Nephron (organoid): Measurements from ENCODE around the gene TOP3A.
A peak's percentile ranks its signal among the peaks of the same experiment; 100 is the strongest.

Experiments
- H3K27ac Mint-ChIP-seq, 3 experiments: 2 replicates each; pipeline ENCODE4 v1.8.0; 2020; ENCODE audit warnings: mixed read lengths in 3 of 3, mild to moderate bottlenecking in 2 of 3, moderate library complexity in 1 of 3
- H3K27me3 Mint-ChIP-seq: 2 replicates; pipeline ENCODE4 v1.8.0; 2021; ENCODE audit warnings: low read depth, mild to moderate bottlenecking, moderate library complexity, mixed read lengths
- H3K36me3 Mint-ChIP-seq: 2 replicates; pipeline ENCODE4 v1.8.0; 2020; ENCODE audit warnings: low read depth, mixed read lengths
- H3K4me1 Mint-ChIP-seq: 2 replicates; pipeline ENCODE4 v1.8.0; 2020; ENCODE audit warnings: mixed read lengths
- H3K4me3 Mint-ChIP-seq, 3 experiments: 2 replicates each; pipeline ENCODE4 v1.8.0; 2020; ENCODE audit warnings: mild to moderate bottlenecking in 3 of 3, mixed read lengths in 3 of 3, moderate library complexity in 2 of 3
- H3K9me3 Mint-ChIP-seq: 2 replicates; pipeline ENCODE4 v1.8.0; 2020; ENCODE audit warnings: mixed read lengths
- CTCF ChIP-seq, 3 experiments: fragments of 200-600 bp; sonication (generic); IDR thresholded peaks; one replicate each; pipeline ENCODE4 v1.5.0; 2021; ENCODE audit warnings: antibody characterized with exemption in 3 of 3; ENCODE audit not compliant: unreplicated experiment in 3 of 3

Gene TOP3A

GRCh38 chr17:18227635-18228034 lies 87.2 kb downstream of the TOP3A start:
- no peaks in the 10 kb centered on the region for H3K36me3 Mint-ChIP-seq
- no peaks in the 10 kb centered on the region for H3K27me3 Mint-ChIP-seq
- H3K27ac Mint-ChIP-seq = peak overlapping the region in 2 of 3 experiments; percentile 27 to 92
- no peaks in the 10 kb centered on the region for H3K9me3 Mint-ChIP-seq
- TF ChIP-seq CTCF (IDR thresholded peaks at IDR 0.05; ENCODE audit: unreplicated experiment in 3 of 3) = no peak
- H3K4me3 Mint-ChIP-seq = peak overlapping the region; percentile 22 to 71 (median 43)
- H3K4me1 Mint-ChIP-seq = peaks cover 31% of the 10 kb centered on the region

GRCh38 chr17:18226284-18226945 lies 88.4 kb downstream of the TOP3A start:
- Mint-ChIP-seq H3K36me3 (no peaks in the 10 kb centered on the region), H3K4me1 (peaks cover 31% of the 10 kb centered on the region), H3K4me3 (peak overlapping the region; percentile 96 to 98 (median 97)), H3K9me3 (no peaks in the 10 kb centered on the region), H3K27me3 (no peaks in the 10 kb centered on the region), H3K27ac (peak overlapping the region; percentile 92 to 95 (median 94))
- TF ChIP-seq CTCF (IDR thresholded peaks at IDR 0.05; ENCODE audit: unreplicated experiment in 3 of 3) = no peak

DNA sequence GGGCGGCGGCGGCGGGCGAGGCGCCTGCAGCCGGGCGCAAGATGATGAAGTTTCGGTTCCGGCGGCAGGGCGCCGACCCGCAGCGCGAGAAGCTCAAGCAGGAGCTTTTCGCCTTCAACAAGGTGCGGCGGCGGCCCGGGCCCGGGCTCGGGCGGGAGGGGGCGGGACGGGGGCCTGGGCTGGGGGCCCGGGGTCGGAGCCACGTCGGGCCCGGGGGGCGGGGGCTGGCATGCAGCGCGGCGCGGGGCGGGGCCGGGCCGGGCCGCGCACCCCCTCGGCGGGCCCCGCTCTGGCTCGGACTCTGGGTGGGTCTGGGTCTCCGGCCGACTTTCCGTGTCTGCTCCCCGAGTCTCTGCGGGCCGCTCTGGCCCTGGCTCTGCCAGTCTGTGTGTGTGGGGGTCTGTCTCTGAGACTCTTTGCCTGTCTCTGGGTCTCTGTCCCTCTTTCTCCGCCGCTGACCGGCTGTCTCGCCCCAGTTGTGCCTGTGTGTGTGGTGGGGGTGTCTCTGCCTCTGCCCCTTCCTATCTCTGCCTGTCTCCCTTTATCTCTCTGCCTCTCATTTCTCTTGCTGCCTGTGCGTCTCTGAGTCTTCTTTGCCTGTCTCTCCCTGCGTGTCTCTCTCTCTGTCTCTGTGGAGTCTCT lies 89.0 kb downstream of the TOP3A start:
- Mint-ChIP-seq H3K36me3 (no peaks in the 10 kb centered on the region), H3K4me3 (peak overlapping the region; percentile 96 to 98 (median 97)), H3K27ac (peak overlapping the region; percentile 92 to 95 (median 94)), H3K4me1 (peaks cover 31% of the 10 kb centered on the region), H3K27me3 (no peaks in the 10 kb centered on the region), H3K9me3 (no peaks in the 10 kb centered on the region)
- no peak for TF ChIP-seq CTCF (IDR thresholded peaks at IDR 0.05; ENCODE audit: unreplicated experiment in 3 of 3)

- H3K27me3 Mint-ChIP-seq = no peaks in the 10 kb centered on the region
Observed at GRCh38 chr17:18225121-18225641, 89.6 kb downstream of the TOP3A start, which contains the start of gene LLGL1. Gene LLGL1 (plus strand): TSS chr17:18225635. CDS start chr17:18225683, 48 bp downstream.

DNA sequence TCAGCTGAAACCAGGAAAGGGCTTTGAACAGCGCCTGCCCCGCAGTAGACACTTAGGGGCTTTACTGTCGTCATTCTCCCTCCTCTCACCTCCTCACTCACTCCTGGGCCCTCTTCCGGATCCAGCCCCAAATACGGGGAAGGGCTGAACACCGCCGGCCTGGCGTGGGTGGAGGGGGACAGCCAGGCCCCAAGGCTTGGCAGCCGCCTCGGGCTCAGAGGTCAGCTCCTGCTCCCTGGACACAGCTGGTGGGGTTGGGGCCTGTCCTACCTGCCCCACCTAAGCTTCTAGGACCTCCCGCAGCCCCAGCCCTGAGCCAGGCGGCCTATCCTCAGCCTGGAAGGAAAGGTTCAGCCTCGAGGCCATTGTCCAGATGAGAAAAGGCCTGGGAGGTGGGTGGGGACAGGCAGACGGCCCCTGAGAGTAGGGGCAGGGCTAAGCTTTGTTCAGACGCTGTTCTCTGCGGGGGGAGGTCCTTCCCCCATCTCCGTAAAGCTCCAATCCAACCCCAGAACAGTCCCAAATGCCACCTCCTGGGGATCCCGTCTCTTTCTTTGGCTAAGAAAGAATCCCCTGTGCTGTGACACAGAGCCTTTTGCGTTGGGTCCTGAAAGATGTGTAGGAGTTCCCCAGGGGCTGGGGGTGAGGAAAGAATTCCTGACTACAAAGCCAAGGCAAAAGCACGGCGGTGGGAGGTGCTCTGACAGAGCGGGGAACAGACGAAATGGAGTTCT lies 90.2 kb downstream of the TOP3A start:
- Mint-ChIP-seq H3K36me3 (no peaks in the 10 kb centered on the region), H3K4me3 (peak overlapping the region; percentile 86 to 90 (median 89)), H3K27me3 (no peaks in the 10 kb centered on the region), H3K27ac (peak overlapping the region; percentile 96 to 98 (median 98)), H3K4me1 (peaks cover 31% of the 10 kb centered on the region), H3K9me3 (no peaks in the 10 kb centered on the region)
- TF ChIP-seq CTCF (IDR thresholded peaks at IDR 0.05; ENCODE audit: unreplicated experiment in 3 of 3) = no peak

More at GRCh38 chr17:18225121-18225641, 89.6 kb downstream of the TOP3A start, which contains the start of gene LLGL1:
- no peaks in the 10 kb centered on the region for H3K9me3 Mint-ChIP-seq
- H3K27ac Mint-ChIP-seq = peak within 1 kb of the TSS; percentile 96 to 98 (median 98)
- peak within 1 kb of the TSS; percentile 96 to 98 (median 97) for H3K4me3 Mint-ChIP-seq
- TF ChIP-seq CTCF (IDR thresholded peaks at IDR 0.05; ENCODE audit: unreplicated experiment in 3 of 3) = no peak
- peaks cover 31% of the 10 kb centered on the region for H3K4me1 Mint-ChIP-seq
- no peaks in the 10 kb centered on the region for H3K36me3 Mint-ChIP-seq
